ENCODE measurements around the gene SAPCD1.

- TF ChIP-seq MAX (IDR thresholded peaks at IDR 0.05; ENCODE audit: low read depth, low read length) (no peak), NKRF (conservative IDR thresholded peaks at IDR 0.05) (no peak), JUND (IDR thresholded peaks at IDR 0.05; ENCODE audit: low read depth, low read length) (no peak), IKZF1 (conservative IDR thresholded peaks at IDR 0.05) (no peak), EGR1 (IDR thresholded peaks at IDR 0.05; ENCODE audit: borderline replicate concordance in 1 of 2, low read depth in 2 of 2, low read length in 2 of 2) (no peak), FOXK2 (IDR thresholded peaks at IDR 0.05) (no peak), MTA2 (IDR thresholded peaks at IDR 0.05; ENCODE audit: low read depth) (no peak)
These were observed 28.7 kb upstream of the SAPCD1 start for GRCh38 chr6:31733734-31734133.

Measured in GM12878 (cell line).